ENCODE results near the gene BRICD5. TPM values are rescaled to one million over a fixed set of nuclear protein-coding genes. Genes with fewer than 3 reads are reported as not detected.

Gene BRICD5
- total and polyA plus RNA-seq, 2 of the 4 experiments (the other 2 are of a cell fraction): 0.18 to 0.94 TPM

GRCh38 chr16:2190659-2191445 lies 19.8 kb downstream of the BRICD5 start:
- Histone ChIP-seq H3K18ac (ENCODE audit: low read depth, low read length) (no peak overlapping the region), H3K36me3 (ENCODE audit: control insufficient read depth, insufficient read depth, low read length) (no peaks in the 10 kb centered on the region), H3K27ac (ENCODE audit: insufficient read depth, low read length) (no peak overlapping the region), H2BK20ac (ENCODE audit: low read depth, low read length) (no peak overlapping the region), H3K27me3 (ENCODE audit: control insufficient read depth, insufficient read depth, low read length) (peaks cover 26% of the 10 kb centered on the region), H4K91ac (ENCODE audit: insufficient read depth, low read depth, low read length) (no peak overlapping the region), H2AFZ (replicated peaks; ENCODE audit: low read length, poor library complexity) (no peak overlapping the region), H4K5ac (ENCODE audit: low read depth, low read length) (no peak overlapping the region), H3K14ac (replicated peaks; ENCODE audit: low read depth, low read length) (no peak overlapping the region), H3K4ac (ENCODE audit: low read depth, low read length) (no peak overlapping the region), H3K23ac (ENCODE audit: low read depth, low read length) (no peak overlapping the region), H3K9me1 (ENCODE audit: insufficient read depth, low read length) (no peaks in the 10 kb centered on the region), H2BK120ac (ENCODE audit: low read depth, low read length) (no peak overlapping the region), H2BK5ac (ENCODE audit: low read depth, low read length, poor library complexity, severe bottlenecking) (no peak overlapping the region), H4K8ac (ENCODE audit: low read depth in 2 of 2, low read length in 2 of 2) (no peak overlapping the region), H2BK15ac (ENCODE audit: low read depth, low read length) (no peak overlapping the region), H3K79me1 (ENCODE audit: low read depth in 1 of 2, low read length in 2 of 2) (no peaks in the 10 kb centered on the region), H3K9ac (ENCODE audit: low read depth, low read length) (no peak overlapping the region), H2AK5ac (ENCODE audit: low read depth, low read length) (no peak overlapping the region), H2AK9ac (replicated peaks; ENCODE audit: low read depth, low read length, poor library complexity) (no peak overlapping the region), H3K4me2 (ENCODE audit: low read depth, low read length) (no peak overlapping the region), H3K56ac (ENCODE audit: extremely low read depth, insufficient read depth, low read length) (no peak overlapping the region), H3K4me3 (ENCODE audit: insufficient read depth, low read depth, low read length) (no peak overlapping the region), H3K9me3 (ENCODE audit: control insufficient read depth, insufficient read depth, low read length) (no peaks in the 10 kb centered on the region), H3K4me1 (ENCODE audit: control insufficient read depth, insufficient read depth, low read length) (no peaks in the 10 kb centered on the region), H4K20me1 (ENCODE audit: insufficient read depth, low read length) (no peaks in the 10 kb centered on the region)
- ChIA-PET POLR2A (ENCODE audit: unreplicated experiment) (no interaction called here), CTCF (no interaction called here)
- dilution Hi-C loops (cut with HindIII; ENCODE audit: low sequenced_read_pairs, unreplicated experiment): no loop called here
- TF ChIP-seq MXI1 (IDR thresholded peaks at IDR 0.05; ENCODE audit: borderline replicate concordance, low read depth, low read length): no peak
- no peak for TF ChIP-seq RAD21 (IDR thresholded peaks at IDR 0.05; ENCODE audit: low read length)
- TF ChIP-seq FOS (IDR thresholded peaks at IDR 0.05; ENCODE audit: low read depth, low read length): no peak
- TF ChIP-seq, protein P1, sequence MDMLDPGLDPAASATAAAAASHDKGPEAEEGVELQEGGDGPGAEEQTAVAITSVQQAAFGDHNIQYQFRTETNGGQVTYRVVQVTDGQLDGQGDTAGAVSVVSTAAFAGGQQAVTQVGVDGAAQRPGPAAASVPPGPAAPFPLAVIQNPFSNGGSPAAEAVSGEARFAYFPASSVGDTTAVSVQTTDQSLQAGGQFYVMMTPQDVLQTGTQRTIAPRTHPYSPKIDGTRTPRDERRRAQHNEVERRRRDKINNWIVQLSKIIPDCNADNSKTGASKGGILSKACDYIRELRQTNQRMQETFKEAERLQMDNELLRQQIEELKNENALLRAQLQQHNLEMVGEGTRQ (IDR thresholded peaks at IDR 0.05; ENCODE audit: low read depth, low read length): no peak
- TF ChIP-seq MAFK (IDR thresholded peaks at IDR 0.05; ENCODE audit: low read depth, low read length): no peak
- no peak for TF ChIP-seq CEBPB (IDR thresholded peaks at IDR 0.05; ENCODE audit: low read depth, low read length)
- no peak for TF ChIP-seq SMC3 (IDR thresholded peaks at IDR 0.05; ENCODE audit: low read depth, low read length)
- no peak for TF ChIP-seq CHD1 (IDR thresholded peaks at IDR 0.05; ENCODE audit: low read depth, low read length)
- TF ChIP-seq BHLHE40 (IDR thresholded peaks at IDR 0.05; ENCODE audit: low read depth, low read length): no peak
- no TSS peak for BruUV-seq (replicated peaks)
- intact Hi-C loops (cut with micrococcal nuclease): no loop called here
- DNase-seq (no peak), ATAC-seq (ENCODE audit: low read depth) (no peak)
- in situ Hi-C loops (cut with MboI; ENCODE audit: low sequenced_read_pairs): no loop called here
- 78% methylated on average over 13 of the region's 25 CpGs; no CpG with 5 or more reads in 1 of the 2 experiments for WGBS, 2 experiments (ENCODE audit: extremely low coverage in 2 of 2, insufficient read length in 1 of 2)

Measured in IMR-90 (cell line).